Muscle layer of duodenum (tissue), 2 donors: ENCODE data around the gene CENPB.

Experiments
- H3K27ac ChIP-seq: one replicate; pipeline ENCODE4 v1.7.0; 2013; ENCODE audit warnings: mild to moderate bottlenecking, low read length
- H3K27me3 ChIP-seq: one replicate; pipeline ENCODE4 v1.7.0; 2013; ENCODE audit warnings: low read depth, mild to moderate bottlenecking, control low read depth, low read length
- H3K36me3 ChIP-seq, 2 donors: one replicate each; pipeline ENCODE4 v1.7.0; 2013; ENCODE audit warnings: low read length in 2 of 2, control low read depth in 1 of 2, mild to moderate bottlenecking in 1 of 2; ENCODE audit not compliant: insufficient read depth in 2 of 2, control insufficient read depth in 1 of 2
- H3K4me1 ChIP-seq, 2 donors: one replicate each; pipeline ENCODE4 v1.7.0; 2013; ENCODE audit warnings: low read length in 2 of 2, mild to moderate bottlenecking in 2 of 2, control low read depth in 1 of 2, moderate library complexity in 1 of 2; ENCODE audit not compliant: insufficient read depth in 2 of 2, control insufficient read depth in 1 of 2
- H3K4me3 ChIP-seq, 2 donors: one replicate each; pipeline ENCODE4 v1.7.0; 2013; ENCODE audit warnings: low read length in 2 of 2, low read depth in 1 of 2, mild to moderate bottlenecking in 1 of 2
- H3K9me3 ChIP-seq, 2 donors: one replicate each; pipeline ENCODE4 v1.7.0; 2013; ENCODE audit warnings: low read length in 2 of 2, control low read depth in 1 of 2, mild to moderate bottlenecking in 1 of 2; ENCODE audit not compliant: control insufficient read depth in 1 of 2
- donor health status: healthy.

The CENPB gene

DNA sequence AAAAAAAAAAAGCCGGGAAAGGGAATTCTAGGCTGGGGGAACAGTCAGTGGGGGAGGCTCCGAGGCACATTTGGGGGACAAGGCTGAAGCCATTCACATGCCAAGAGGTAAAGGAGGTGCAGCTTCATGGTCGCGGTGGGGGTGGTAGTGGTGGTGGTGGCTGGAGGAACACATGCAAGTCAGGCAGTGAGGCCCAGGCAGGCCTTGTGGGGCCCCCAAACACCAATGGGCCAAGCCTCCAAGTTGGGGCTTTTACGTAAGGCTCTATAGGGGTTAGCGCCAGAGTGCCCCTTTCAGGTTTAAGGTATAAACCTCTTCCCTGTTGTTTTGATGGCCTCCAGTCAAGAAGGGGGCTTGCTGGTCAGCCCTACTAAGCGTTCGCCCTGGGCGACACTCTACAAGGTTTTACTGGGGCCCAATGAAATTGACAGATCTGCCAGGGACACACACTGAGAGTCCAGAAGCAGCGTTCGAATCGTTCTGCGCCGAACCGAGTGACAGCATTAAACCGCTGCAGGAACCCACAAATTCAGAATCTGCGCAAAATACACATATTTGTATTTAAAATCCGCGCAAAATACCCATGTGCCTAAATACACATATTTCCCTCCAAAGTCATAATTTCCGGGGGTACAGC, 33.0 kb upstream of the CENPB start:
- H3K27ac ChIP-seq = peak overlapping the region; percentile 99
- H3K36me3 ChIP-seq = peaks cover 16 to 32% of the 10 kb centered on the region in 2 donors
- H3K27me3 ChIP-seq = no peaks in the 10 kb centered on the region
- peak overlapping the region; percentile 88 to 91 for H3K4me3 ChIP-seq
- H3K4me1 ChIP-seq = peaks cover 5 to 31% of the 10 kb centered on the region in 2 donors
- no peaks in the 10 kb centered on the region for H3K9me3 ChIP-seq

DNA sequence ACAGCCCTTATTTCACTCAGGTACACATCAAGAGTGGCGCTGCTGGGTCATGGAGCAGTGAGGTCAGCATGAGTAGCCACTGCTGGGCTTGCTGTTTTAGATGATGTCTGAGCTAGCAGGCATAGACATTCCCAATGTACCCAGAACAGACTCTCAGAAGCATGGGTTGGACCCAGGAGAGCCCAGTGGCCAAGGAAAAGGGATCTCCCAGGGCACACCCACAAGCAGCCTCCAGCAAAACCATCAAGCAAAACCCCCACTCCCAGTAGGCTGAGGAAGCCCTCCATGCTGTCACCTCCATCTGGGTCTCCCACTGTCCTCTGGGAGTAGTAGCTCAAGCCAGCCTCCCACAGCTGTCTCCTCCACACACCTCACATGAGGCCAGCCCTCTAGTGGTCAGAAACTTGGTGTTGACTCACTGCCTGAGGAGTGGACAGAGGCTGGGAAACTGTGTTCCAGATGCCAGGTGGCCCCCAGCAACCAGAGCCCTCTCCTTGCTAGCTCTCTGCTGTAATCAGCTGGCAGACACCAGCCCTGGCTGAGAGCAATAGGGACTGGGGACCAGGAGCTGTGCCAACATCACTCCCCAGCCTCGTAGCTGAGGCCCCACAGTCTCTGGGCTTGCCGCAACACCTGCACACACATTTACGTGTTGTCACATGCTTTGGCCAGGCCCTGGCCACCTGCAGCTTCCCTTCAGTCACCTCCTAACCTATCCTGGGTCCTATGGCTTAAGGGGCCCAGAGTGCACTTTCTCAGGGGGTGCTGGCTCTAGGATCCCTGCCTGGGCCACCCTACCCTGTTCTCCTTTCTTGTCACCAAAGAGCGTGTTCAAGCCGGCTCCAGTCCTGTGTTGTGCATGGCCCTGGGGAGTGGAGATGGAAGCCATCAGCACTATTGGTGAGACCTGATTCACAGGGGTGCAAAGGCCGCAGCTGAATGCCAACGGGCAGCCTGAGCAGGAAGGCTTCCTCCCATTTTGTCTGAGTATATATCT, 31.9 kb upstream of the CENPB start:
- peak overlapping the region; percentile 1 for H3K27ac ChIP-seq
- H3K4me3 ChIP-seq = no peak overlapping the region
- H3K36me3 ChIP-seq = peaks cover 8 to 21% of the 10 kb centered on the region in 2 donors
- no peaks in the 10 kb centered on the region for H3K27me3 ChIP-seq
- peaks cover 5 to 31% of the 10 kb centered on the region in 2 donors for H3K4me1 ChIP-seq
- H3K9me3 ChIP-seq = no peaks in the 10 kb centered on the region

DNA sequence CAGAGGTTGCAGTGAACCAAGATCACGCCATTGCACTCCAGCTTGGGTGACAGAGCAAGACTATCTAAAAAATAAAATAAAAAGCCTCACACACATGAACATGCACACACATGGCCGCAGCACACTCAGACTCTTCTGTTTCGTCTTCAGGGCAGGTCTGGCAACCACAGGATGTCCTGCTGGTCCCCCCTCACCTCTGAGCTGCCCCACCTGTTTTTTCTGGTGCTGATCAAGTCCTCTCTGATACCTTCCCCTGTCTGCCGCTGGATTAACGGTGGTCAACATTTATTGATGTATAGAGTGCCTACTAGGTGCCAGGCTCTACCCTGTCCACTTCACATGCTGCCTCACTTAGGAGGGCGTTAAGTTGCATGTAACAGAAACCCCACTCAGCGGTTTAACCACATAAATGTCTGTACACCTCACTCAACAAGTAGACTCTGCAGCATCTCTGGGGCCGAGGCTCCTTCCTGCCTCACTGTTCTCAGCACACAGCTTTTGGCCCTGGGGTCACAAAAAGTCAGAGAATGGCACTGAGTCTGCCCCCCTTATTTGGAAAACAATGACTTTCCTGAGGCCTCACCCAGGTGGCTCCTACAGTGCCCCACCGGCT, 29.3 kb upstream of the CENPB start:
- Histone ChIP-seq H3K4me1 (peaks cover 6 to 36% of the 10 kb centered on the region in 2 donors), H3K4me3 (no peak overlapping the region), H3K27me3 (no peaks in the 10 kb centered on the region), H3K27ac (no peak overlapping the region), H3K36me3 (peaks cover 0 to 5% of the 10 kb centered on the region in 2 donors), H3K9me3 (no peaks in the 10 kb centered on the region)

DNA sequence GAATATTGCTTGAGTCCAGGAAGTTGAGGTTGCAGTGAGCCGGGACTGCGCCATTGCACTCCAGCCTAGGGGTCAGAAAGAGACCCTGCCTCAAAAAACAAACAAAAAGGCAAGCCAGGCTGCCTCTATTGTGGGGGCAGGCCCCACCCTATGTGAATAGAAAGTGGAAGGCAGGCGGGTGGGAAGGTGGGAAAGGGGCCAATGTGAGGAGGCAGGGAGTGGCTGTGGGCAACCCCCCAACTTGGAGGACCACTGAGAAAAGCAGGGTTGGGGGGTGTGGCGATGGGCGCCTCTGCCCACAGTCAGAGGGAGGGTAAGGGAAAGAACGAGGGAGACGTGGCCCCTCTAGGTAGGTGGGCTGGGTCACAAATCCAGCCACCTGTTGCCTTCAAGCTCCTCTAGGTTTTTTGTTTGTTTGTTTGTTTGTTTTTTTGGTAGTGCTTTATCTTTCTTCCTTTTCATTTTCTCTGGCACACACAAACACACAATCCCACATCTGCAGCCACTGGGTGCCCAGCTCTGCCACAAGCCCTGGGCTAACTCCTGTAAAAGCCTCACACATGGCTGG, 28.5 kb upstream of the CENPB start:
- H3K4me1 ChIP-seq = peaks cover 6 to 39% of the 10 kb centered on the region in 2 donors
- no peaks in the 10 kb centered on the region for H3K9me3 ChIP-seq
- no peaks in the 10 kb centered on the region for H3K36me3 ChIP-seq
- H3K4me3 ChIP-seq = no peak overlapping the region
- H3K27ac ChIP-seq = no peak overlapping the region
- no peaks in the 10 kb centered on the region for H3K27me3 ChIP-seq

DNA sequence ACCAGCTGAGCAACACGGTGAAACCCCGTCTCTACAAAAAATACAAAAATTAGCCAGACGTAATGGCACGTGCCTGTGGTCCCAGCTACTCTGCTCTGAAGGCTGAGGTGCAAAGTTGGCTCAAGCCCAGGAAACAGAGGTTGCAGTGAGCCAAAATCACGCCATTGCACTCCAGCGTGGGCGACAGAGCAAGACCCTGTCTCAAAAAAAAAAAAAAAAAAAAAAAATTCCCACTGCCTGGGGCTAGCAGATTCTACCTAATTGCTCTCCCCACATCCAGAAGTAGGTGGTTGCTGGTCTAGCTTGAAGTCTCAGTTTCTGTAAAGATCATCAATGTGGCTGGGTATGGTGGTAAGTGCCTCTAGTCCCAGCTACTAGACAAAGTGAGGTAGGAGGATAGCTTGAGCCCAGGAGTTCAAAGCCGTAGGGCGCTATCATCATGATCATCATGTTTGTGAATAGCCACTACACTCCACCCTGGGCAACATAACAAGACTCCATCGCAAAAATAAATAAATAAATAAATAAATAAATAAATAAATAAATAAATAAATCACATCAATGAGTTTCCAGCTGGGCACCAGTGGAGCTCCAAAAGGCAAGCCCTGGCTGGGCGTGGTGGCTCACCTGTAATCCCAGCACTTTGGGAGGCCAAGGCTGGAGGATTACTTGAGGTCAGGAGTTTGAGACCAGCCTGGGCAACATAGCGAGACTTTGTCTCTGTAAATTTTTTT, 27.5 kb upstream of the CENPB start:
- Histone ChIP-seq H3K4me3 (no peak overlapping the region), H3K36me3 (no peaks in the 10 kb centered on the region), H3K27ac (no peak overlapping the region), H3K9me3 (no peaks in the 10 kb centered on the region), H3K4me1 (peaks cover 6 to 29% of the 10 kb centered on the region in 2 donors), H3K27me3 (no peaks in the 10 kb centered on the region)

DNA sequence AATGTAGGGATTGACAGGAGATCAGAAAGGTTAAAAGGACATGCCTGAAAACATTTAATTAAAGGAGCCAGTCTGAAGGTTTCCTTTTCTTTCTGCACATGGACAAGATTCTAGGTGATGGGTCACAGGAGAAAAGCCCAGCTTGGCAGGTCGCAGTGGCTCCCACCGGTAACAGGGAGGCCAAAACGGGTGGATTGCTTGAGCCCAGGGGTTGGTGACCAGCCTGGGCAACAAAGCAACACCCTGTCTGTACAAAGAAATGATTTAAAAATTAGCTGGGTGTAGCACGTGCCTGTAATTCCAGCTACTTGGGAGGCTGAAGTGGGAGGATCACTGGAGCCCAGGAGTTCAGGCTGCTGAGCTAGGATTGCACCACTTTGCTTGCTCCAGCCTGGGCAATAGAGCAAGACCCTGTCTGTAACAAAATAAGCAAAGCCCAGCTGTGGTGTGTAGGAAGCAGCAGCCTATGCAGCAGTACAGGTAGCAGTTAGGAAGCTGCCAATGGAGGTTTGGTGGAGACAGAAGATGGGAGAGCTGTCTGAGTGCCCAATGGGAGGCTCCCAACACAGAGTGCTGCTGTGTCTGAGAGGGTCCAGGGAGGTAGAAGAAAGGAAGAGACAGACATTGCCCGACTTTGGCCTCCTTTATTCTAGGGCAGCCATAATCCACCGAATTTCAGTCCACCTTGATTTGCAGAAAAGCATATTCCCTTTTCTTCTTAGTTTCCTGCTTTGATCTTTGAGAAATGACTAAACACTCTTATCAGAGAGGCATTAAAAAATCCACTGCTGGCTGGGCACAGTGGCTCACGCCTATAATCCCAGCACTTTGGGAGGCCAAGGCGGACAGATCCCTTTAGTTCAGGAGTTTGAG, 26.7 kb upstream of the CENPB start:
- Histone ChIP-seq H3K4me3 (no peak overlapping the region), H3K27ac (peak overlapping the region; percentile 27), H3K27me3 (no peaks in the 10 kb centered on the region), H3K4me1 (peaks cover 6 to 25% of the 10 kb centered on the region in 2 donors), H3K36me3 (no peaks in the 10 kb centered on the region), H3K9me3 (no peaks in the 10 kb centered on the region)

DNA sequence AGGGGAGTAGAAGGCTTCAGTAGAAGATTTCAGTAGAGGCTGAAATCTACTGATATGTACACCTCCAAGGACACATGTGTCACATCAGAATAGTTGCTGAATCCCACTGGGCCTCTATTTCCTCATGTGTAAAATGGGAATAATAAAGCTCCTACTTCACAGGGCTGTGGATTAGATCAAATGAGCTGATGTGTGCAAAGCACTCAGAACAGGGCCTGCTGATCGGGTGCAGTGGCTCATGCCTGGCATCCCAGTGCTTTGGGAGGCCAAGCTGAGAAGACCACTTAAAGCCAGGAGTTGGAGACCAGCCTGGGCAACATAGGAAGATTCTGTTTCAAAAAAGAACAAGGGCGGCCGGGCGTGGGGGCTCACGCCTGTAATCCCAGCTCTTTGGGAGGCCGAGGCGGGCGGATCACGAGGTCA, 25.7 kb upstream of the CENPB start:
- Histone ChIP-seq H3K36me3 (no peaks in the 10 kb centered on the region), H3K9me3 (no peaks in the 10 kb centered on the region), H3K27me3 (no peaks in the 10 kb centered on the region), H3K27ac (peak overlapping the region; percentile 73), H3K4me1 (peaks cover 13 to 31% of the 10 kb centered on the region in 2 donors), H3K4me3 (peak overlapping the region in 1 of 2 donors; percentile 46)

DNA sequence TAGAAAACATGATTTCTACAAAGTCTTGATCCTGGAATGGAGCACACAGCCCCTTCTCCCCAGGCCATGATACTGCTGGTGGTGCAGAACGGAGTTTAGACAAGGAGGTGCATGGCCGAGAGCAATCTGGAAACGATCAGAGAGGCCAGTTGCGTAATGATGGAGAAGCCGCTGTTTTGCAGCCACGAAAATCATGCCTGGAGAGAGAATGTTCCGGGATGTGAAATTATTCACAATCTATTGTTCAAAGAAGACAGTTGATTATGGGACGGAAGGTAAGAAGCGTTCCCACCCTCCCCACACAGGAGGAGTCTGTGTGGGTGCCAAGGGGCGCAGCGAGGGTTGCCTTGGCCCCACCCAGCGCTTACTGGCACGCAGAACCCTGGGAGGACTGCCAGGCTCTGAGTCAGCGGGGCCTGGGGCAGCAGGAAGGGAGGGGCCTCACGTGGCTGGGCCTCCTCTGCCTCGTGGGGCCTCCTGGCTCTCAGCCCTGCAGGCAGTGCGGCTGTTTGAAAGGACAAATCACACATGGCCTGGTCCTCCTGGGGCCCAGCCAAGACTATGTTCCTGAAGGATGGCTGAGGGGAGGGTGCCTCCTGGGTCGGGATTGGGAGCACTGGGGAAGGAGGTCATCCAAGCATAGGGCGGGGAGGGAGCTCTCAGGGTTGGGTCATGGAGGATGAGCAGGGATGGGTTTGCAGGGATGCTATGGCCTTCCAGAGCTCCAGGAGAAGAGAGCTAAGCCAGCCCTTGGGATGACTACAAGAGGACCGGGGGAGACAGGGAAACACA, 25.1 kb upstream of the CENPB start:
- Histone ChIP-seq H3K4me1 (peaks cover 19 to 37% of the 10 kb centered on the region in 2 donors), H3K27me3 (no peaks in the 10 kb centered on the region), H3K36me3 (no peaks in the 10 kb centered on the region), H3K27ac (peak overlapping the region; percentile 97), H3K9me3 (no peaks in the 10 kb centered on the region), H3K4me3 (peak overlapping the region; percentile 46 to 63)

DNA sequence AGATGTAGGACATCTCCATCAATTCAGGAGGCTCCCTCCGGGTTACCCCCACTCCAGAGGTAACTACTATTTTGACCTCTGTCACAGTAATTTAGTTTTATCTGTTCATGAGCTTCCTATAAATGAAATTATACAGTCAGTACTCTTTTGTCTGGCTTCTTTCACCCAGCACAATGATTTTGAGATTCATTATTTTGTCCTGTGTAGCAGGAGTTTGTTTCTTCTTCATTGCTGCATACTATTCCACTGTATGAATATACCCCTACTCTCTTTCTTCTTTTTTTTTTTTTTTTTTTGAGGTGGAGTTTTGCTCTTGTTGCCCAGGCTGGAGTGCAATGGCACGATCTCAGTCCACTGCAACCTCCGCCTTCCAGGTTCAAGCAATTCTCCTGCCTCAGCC, 22.0 kb upstream of the CENPB start:
- H3K4me3 ChIP-seq = peak overlapping the region; percentile 31 to 38
- peak overlapping the region; percentile 96 for H3K27ac ChIP-seq
- H3K9me3 ChIP-seq = no peaks in the 10 kb centered on the region
- H3K36me3 ChIP-seq = peaks cover 9 to 17% of the 10 kb centered on the region in 2 donors
- H3K27me3 ChIP-seq = no peaks in the 10 kb centered on the region
- H3K4me1 ChIP-seq = peaks cover 26 to 50% of the 10 kb centered on the region in 2 donors
